Colonic mucosa (tissue), 4 donors: Measurements from ENCODE around the gene AJUBA. TPM values are rescaled to one million over a fixed set of nuclear protein-coding genes. Genes with fewer than 3 reads are reported as not detected.

Experiments
- DNase-seq: peaks from one replicate; pipeline ENCODE4 v3.0.0-alpha.2; 2020
- H3K27ac ChIP-seq: fragments of 200-600 bp; one replicate; pipeline ENCODE4 v1.8.0; 2021
- H3K27me3 ChIP-seq: fragments of 200-600 bp; one replicate; pipeline ENCODE4 v1.8.0; 2021
- H3K36me3 ChIP-seq: fragments of 200-600 bp; one replicate; pipeline ENCODE4 v1.8.0; 2021
- H3K4me1 ChIP-seq: fragments of 200-600 bp; one replicate; pipeline ENCODE4 v1.8.0; 2021; ENCODE audit warnings: mild to moderate bottlenecking
- H3K4me3 ChIP-seq: fragments of 200-600 bp; one replicate; pipeline ENCODE4 v1.8.0; 2021
- H3K9ac ChIP-seq, 2 donors: one replicate each; pipeline ENCODE4 v1.7.0; 2013; ENCODE audit warnings: control low read depth in 2 of 2, low read depth in 2 of 2, low read length in 2 of 2
- H3K9me3 ChIP-seq: fragments of 200-600 bp; one replicate; pipeline ENCODE4 v1.8.0; 2021
- intact Hi-C: fragments of 100-400 bp; cut with DNase I; formaldehyde crosslinking; loops from one replicate; pipeline ENCODE4 v1.14.1; 2022
- total RNA-seq, 2 donors: library from RNA; stranded (reverse); fragmentation: NEBNext Ultra II Directional in 1 of 2; extraction: Animal tissue kit (Norgen Biotek cat#: 25700) in 1 of 2; gene quantifications; one replicate each; pipeline ENCODE4 v1.2.1, GENCODE V29; 2021
- TF ChIP-seq, protein P1 (sequence below): fragments of 200-600 bp; IDR thresholded peaks from one replicate; pipeline ENCODE4 v1.8.0; 2022; ENCODE audit warnings: antibody characterized with exemption, mild to moderate bottlenecking
- donor health status: healthy.
- donor health status: DM: no; HTN: no; CAD: no.
- donor health status: DM: no; HTN: no; CAD: no.

Gene AJUBA
- total RNA-seq, 2 donors from 2014 or later, result 4.1 to 6.7 TPM

GRCh38 chr14:22923746-22924145 lies 58.6 kb downstream of the AJUBA start:
- H3K27ac ChIP-seq, result no peak overlapping the region
- H3K9ac ChIP-seq, result no peak overlapping the region
- H3K27me3 ChIP-seq, result no peaks in the 10 kb centered on the region
- TF ChIP-seq, protein P1, sequence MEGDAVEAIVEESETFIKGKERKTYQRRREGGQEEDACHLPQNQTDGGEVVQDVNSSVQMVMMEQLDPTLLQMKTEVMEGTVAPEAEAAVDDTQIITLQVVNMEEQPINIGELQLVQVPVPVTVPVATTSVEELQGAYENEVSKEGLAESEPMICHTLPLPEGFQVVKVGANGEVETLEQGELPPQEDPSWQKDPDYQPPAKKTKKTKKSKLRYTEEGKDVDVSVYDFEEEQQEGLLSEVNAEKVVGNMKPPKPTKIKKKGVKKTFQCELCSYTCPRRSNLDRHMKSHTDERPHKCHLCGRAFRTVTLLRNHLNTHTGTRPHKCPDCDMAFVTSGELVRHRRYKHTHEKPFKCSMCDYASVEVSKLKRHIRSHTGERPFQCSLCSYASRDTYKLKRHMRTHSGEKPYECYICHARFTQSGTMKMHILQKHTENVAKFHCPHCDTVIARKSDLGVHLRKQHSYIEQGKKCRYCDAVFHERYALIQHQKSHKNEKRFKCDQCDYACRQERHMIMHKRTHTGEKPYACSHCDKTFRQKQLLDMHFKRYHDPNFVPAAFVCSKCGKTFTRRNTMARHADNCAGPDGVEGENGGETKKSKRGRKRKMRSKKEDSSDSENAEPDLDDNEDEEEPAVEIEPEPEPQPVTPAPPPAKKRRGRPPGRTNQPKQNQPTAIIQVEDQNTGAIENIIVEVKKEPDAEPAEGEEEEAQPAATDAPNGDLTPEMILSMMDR, result no peak
- H3K36me3 ChIP-seq, result peaks cover 9% of the 10 kb centered on the region
- intact Hi-C loops, result no loop called here
- no peaks in the 10 kb centered on the region for H3K9me3 ChIP-seq
- H3K4me1 ChIP-seq, result no peaks in the 10 kb centered on the region
- H3K4me3 ChIP-seq, result no peak overlapping the region
- DNase-seq, result no peak

DNA sequence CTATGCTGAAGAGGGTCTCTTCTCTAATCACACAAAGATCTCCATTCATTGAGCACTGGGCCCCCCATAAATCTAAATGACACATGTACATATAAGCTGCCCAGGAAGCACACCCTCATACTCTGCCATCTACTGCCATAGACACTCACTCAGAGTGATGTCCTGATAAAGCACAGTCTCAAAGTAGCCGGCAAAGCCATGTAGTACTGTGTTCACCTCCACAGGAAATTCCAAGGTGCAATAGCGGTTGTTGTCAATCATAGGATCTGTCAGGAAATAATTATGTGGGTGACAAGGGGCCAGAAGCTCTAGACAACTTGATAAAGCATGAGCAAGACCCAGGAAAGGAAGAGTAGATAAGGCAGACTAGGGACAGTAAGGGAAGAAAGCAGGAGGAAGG lies 60.1 kb downstream of the AJUBA start:
- H3K27ac ChIP-seq, result no peak overlapping the region
- peaks cover 9% of the 10 kb centered on the region for H3K36me3 ChIP-seq
- H3K9me3 ChIP-seq, result no peaks in the 10 kb centered on the region
- TF ChIP-seq, protein P1, result no peak
- H3K4me1 ChIP-seq, result peaks cover 7% of the 10 kb centered on the region
- intact Hi-C loops, result no loop called here
- no peak overlapping the region for H3K9ac ChIP-seq
- H3K27me3 ChIP-seq, result no peaks in the 10 kb centered on the region
- DNase-seq, result no peak
- H3K4me3 ChIP-seq, result no peak overlapping the region

Other genes starting within 250 kb of the AJUBA start
- gene OXA1L, start 215.9 kb downstream of the AJUBA start, total RNA-seq, result 100 to 1,000 TPM; 110 to 115 TPM
- 1 to 10 TPM; 2.7 to 7.0 TPM for gene SLC7A7, start 167.1 kb downstream of the AJUBA start, total RNA-seq
- gene MRPL52, start 152.7 kb downstream of the AJUBA start, total RNA-seq, result 100 to 1,000 TPM in 1 of 2 donors, 10 to 100 TPM in 1; 79.1 to 156 TPM
- 10 to 100 TPM; 59.1 to 82.8 TPM for gene MMP14, start 146.0 kb downstream of the AJUBA start, total RNA-seq
- 100 to 1,000 TPM; 204 to 222 TPM for gene LRP10, start 110.8 kb downstream of the AJUBA start, total RNA-seq
- under 1 TPM; 0.24 to 0.30 TPM for gene REM2, start 99.3 kb downstream of the AJUBA start, total RNA-seq
- 10 to 100 TPM; 66.8 to 67.7 TPM for gene RBM23, start 63.4 kb downstream of the AJUBA start, total RNA-seq
- 10 to 100 TPM; 39.3 to 86.4 TPM for gene PRMT5, start 53.2 kb downstream of the AJUBA start, total RNA-seq
- 10 to 100 TPM; 36.6 to 54.1 TPM for gene HAUS4, start 25.5 kb downstream of the AJUBA start, total RNA-seq
- 10 to 100 TPM in 1 of 2 donors, 1 to 10 TPM in 1; 8.8 to 14.5 TPM for gene C14orf93, start 27.6 kb upstream of the AJUBA start, total RNA-seq
- 100 to 1,000 TPM in 1 of 2 donors, 10 to 100 TPM in 1; 99.7 to 137 TPM for gene PSMB5, start 52.3 kb upstream of the AJUBA start, total RNA-seq
- gene PSMB11, start 59.7 kb upstream of the AJUBA start, total RNA-seq, result not detected
- 10 to 100 TPM in 1 of 2 donors, 1 to 10 TPM in 1; 4.4 to 11.4 TPM for gene CDH24, start 75.0 kb upstream of the AJUBA start, total RNA-seq
- gene ACIN1, start 112.6 kb upstream of the AJUBA start, total RNA-seq, result 100 to 1,000 TPM in 1 of 2 donors, 10 to 100 TPM in 1; 99.4 to 154 TPM
- 10 to 100 TPM; 56.2 to 59.2 TPM for gene C14orf119, start 113.0 kb upstream of the AJUBA start, total RNA-seq
- not detected for gene CIROP, start 122.4 kb upstream of the AJUBA start, total RNA-seq
- not detected for gene CEBPE, start 136.7 kb upstream of the AJUBA start, total RNA-seq
- gene SLC7A8, start 201.1 kb upstream of the AJUBA start, total RNA-seq, result 10 to 100 TPM; 21.5 to 23.8 TPM